ENCODE data around the gene NENF.

The NENF gene

GRCh38 chr1:212484701-212485570 lies 52.2 kb downstream of the NENF start:
- no peak overlapping the region for H3K4me3 ChIP-seq (ENCODE audit: low read depth, low read length)
- TF ChIP-seq CTCF (IDR thresholded peaks at IDR 0.05; ENCODE audit: low read depth, low read length) = no peak

- no peak for TF ChIP-seq CTCF (IDR thresholded peaks at IDR 0.05; ENCODE audit: low read depth, low read length)
Measured at GRCh38 chr1:212485571-212485912, 52.8 kb downstream of the NENF start.

GRCh38 chr1:212485913-212486618 lies 53.3 kb downstream of the NENF start:
- no peak overlapping the region for H3K4me3 ChIP-seq (ENCODE audit: low read depth, low read length)
- no peak for TF ChIP-seq CTCF (IDR thresholded peaks at IDR 0.05; ENCODE audit: low read depth, low read length)

More at GRCh38 chr1:212485571-212485912, 52.8 kb downstream of the NENF start:
- no peak overlapping the region for H3K4me3 ChIP-seq (ENCODE audit: low read depth, low read length)

GRCh38 chr1:212486619-212486975 lies 53.9 kb downstream of the NENF start:
- TF ChIP-seq CTCF (IDR thresholded peaks at IDR 0.05; ENCODE audit: low read depth, low read length) = no peak
- H3K4me3 ChIP-seq (ENCODE audit: low read depth, low read length) = no peak overlapping the region

GRCh38 chr1:212487286-212487685 lies 54.6 kb downstream of the NENF start:
- H3K4me3 ChIP-seq (ENCODE audit: low read depth, low read length) = no peak overlapping the region
- TF ChIP-seq CTCF (IDR thresholded peaks at IDR 0.05; ENCODE audit: low read depth, low read length) = no peak

- no peak for TF ChIP-seq CTCF (IDR thresholded peaks at IDR 0.05; ENCODE audit: low read depth, low read length)
Measured at GRCh38 chr1:212487774-212488435, 55.2 kb downstream of the NENF start.

More at GRCh38 chr1:212487774-212488435, 55.2 kb downstream of the NENF start:
- H3K4me3 ChIP-seq (ENCODE audit: low read depth, low read length) = no peak overlapping the region

All from WI38 (cell line).